SK-N-SH treated with all-trans-retinoic acid at 6 μM for 48 hours (cell line): ENCODE data around the gene DTNB.

ENCODE experiments used
- RARB ChIP-seq: fragments of 250-450 bp; sonication (Bioruptor Pico); IDR thresholded peaks from 2 replicates; pipeline ENCODE4 v1.8.0; 2021; ENCODE audit warnings: mild to moderate bottlenecking, moderate library complexity
- ZC3H10 ChIP-seq: fragments of 250-450 bp; sonication (Bioruptor Pico); IDR thresholded peaks from 2 replicates; pipeline ENCODE4 v1.5.1; 2021; ENCODE audit warnings: mild to moderate bottlenecking, moderate library complexity
- ZFP30 ChIP-seq: fragments of 450-650 bp; formaldehyde crosslinking; IDR thresholded peaks from 2 replicates; pipeline ENCODE4 v1.5.0; 2022; ENCODE audit warnings: mild to moderate bottlenecking, moderate library complexity
- ZNF70 ChIP-seq: fragments of 450-650 bp; formaldehyde crosslinking; IDR thresholded peaks from 2 replicates; pipeline ENCODE4 v1.5.0; 2020; ENCODE audit warnings: mild to moderate bottlenecking, moderate library complexity
- TF ChIP-seq, protein P1 (sequence below): fragments of 250-450 bp; sonication (Bioruptor Pico); IDR thresholded peaks from 2 replicates; pipeline ENCODE4 v1.5.1; 2021; ENCODE audit warnings: mild to moderate bottlenecking, moderate library complexity

DNA sequence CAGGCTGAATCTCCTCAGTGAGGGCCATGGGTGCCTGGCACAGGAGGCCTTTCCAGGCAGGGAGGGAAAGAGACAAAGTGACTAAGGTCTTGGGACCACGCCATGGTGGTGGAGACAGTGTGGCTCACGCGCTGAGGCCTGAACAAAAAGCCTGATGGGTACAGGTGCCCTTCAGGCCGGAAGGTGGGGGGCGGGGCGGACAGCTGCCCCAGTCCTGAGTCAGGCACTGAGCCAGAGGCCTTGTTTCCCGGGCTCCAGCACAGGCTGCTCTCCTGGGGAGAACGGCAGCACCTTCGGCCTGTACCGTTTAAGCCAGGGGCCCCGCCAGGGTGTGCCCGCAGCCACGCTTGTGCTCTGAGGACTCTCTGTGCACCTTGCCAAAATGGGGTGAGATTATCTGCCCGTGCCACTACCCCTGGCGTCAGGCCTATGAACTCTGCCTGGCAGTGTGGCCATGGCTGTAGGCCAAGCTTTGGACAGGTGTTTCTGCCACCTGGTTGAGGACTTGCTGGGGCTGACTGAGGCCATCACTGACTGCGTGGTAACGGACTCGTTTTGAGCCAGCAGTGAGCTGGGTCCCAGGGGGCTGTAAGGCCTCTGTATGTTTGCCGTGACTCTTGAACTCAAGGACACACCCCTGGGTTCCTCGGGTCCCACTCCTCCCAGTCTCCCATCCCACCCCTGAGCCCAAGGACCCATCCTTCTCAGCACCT lies 300.0 kb downstream of the DTNB start:
- TF ChIP-seq RARB (CRISPR knock-in tag) = no peak
- TF ChIP-seq ZNF70 = no peak
- no peak for TF ChIP-seq ZFP30 (CRISPR knock-in tag)
- TF ChIP-seq, protein P1, sequence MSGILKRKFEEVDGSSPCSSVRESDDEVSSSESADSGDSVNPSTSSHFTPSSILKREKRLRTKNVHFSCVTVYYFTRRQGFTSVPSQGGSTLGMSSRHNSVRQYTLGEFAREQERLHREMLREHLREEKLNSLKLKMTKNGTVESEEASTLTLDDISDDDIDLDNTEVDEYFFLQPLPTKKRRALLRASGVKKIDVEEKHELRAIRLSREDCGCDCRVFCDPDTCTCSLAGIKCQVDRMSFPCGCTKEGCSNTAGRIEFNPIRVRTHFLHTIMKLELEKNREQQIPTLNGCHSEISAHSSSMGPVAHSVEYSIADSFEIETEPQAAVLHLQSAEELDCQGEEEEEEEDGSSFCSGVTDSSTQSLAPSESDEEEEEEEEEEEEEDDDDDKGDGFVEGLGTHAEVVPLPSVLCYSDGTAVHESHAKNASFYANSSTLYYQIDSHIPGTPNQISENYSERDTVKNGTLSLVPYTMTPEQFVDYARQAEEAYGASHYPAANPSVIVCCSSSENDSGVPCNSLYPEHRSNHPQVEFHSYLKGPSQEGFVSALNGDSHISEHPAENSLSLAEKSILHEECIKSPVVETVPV (CRISPR knock-in tag) = no peak
- TF ChIP-seq ZC3H10 (CRISPR knock-in tag) = no peak
